K562 (cell line): ENCODE measurements around the gene KCNAB1. TPM values are rescaled to one million over a fixed set of nuclear protein-coding genes. Genes with fewer than 3 reads are reported as not detected.

Experiments
- ATAC-seq: fragments of 200-7000 bp; cut with Tn5 transposase; 3 replicates; pipeline ENCODE4 v1.9.1; 2020; ENCODE audit warnings: moderate library complexity
- BruUV-seq: library from RNA; stranded (reverse); fragments of 400-500 nt; replicated peaks from 2 replicates; lab custom pipeline; 2021; lab: Mats Ljungman, UMichigan
- CTCF ChIA-PET: fragments of 300-600 bp; formaldehyde crosslinking; extraction: SDS; loops from one replicate; lab custom pipeline; 2021; ENCODE audit warnings: low intra/inter-chr PET ratio; lab: Yijun Ruan, JAX
- POLR2A ChIA-PET: fragments of 300-600, 350-650 bp; sonication (Branson Sonifier 250); formaldehyde crosslinking; extraction: SDS; loops from one replicate; lab custom pipeline; 2021; ENCODE audit warnings: antibody characterized with exemption, inconsistent platforms; lab: Yijun Ruan, JAX
- DNase-seq, 4 experiments: peaks; one replicate each; pipeline versions ENCODE4 v3.0.0 to v3.0.0-alpha.2; 2011 to 2018; ENCODE audit warnings: low spot score in 3 of 4, mixed read lengths in 3 of 4; ENCODE audit errors: extremely low read depth in 1 of 4
- FAIRE-seq: peaks from 2 replicates; lab custom pipeline; 2011; peaks lifted over from hg19 to GRCh38; lab: Jason Lieb, UNC
- H2AFZ ChIP-seq: 2 replicates; pipeline ENCODE4 v1.6.0; 2011; ENCODE audit warnings: low read depth, low read length, control low read depth, inconsistent platforms
- H3K27ac ChIP-seq: fragments of 200-600 bp; 3 replicates; pipeline ENCODE4 v1.8.0; 2011; ENCODE audit warnings: low read depth, mild to moderate bottlenecking, control low read depth, inconsistent platforms, low read length, moderate library complexity, mixed read lengths; ENCODE audit errors: extremely low read depth
- H3K27me3 ChIP-seq, 2 experiments: fragments of 300-600 bp in 1 of 2; 2 replicates in 1 of 2; 3 replicates in 1 of 2; pipeline versions ENCODE4 v1.6.0 to v1.8.0; 2011; ENCODE audit warnings: inconsistent platforms in 2 of 2, low read length in 2 of 2, mild to moderate bottlenecking in 1 of 2, mixed read lengths in 1 of 2, moderate library complexity in 1 of 2; ENCODE audit not compliant: control insufficient read depth in 2 of 2, insufficient read depth in 2 of 2
- H3K36me3 ChIP-seq: fragments of 300-600 bp; 3 replicates; pipeline ENCODE4 v1.8.0; 2011; ENCODE audit warnings: mild to moderate bottlenecking, low read length, inconsistent platforms; ENCODE audit not compliant: control insufficient read depth, insufficient read depth
- H3K4me1 ChIP-seq, 2 experiments: fragments of 200-600 bp in 1 of 2; replicated peaks in 1 of 2; 2 replicates in 1 of 2; 3 replicates in 1 of 2; pipeline versions ENCODE4 v1.5.1 to v1.8.0; 2011; ENCODE audit warnings: inconsistent platforms in 2 of 2, low read length in 2 of 2, mild to moderate bottlenecking in 1 of 2, mixed read lengths in 1 of 2, moderate library complexity in 1 of 2; ENCODE audit not compliant: control insufficient read depth in 2 of 2, insufficient read depth in 2 of 2
- H3K4me2 ChIP-seq: 2 replicates; pipeline ENCODE4 v1.6.1; 2011; ENCODE audit warnings: low read length, control low read depth, inconsistent platforms, mixed read lengths; ENCODE audit not compliant: insufficient read depth
- H3K4me3 ChIP-seq: fragments of 200-600 bp; sonication (generic), shearing (Covaris generic); 2 replicates; pipeline ENCODE4 v1.5.1; 2016; ENCODE audit warnings: control low read depth, inconsistent platforms
- H3K79me2 ChIP-seq: fragments of 200-600 bp; 3 replicates; pipeline ENCODE4 v1.8.0; 2011; ENCODE audit warnings: low read length, inconsistent platforms; ENCODE audit not compliant: control insufficient read depth, insufficient read depth
- H3K9ac ChIP-seq, 2 experiments: 2 replicates each; pipeline versions ENCODE4 v1.6.0 to v1.6.1; 2011; ENCODE audit warnings: low read depth in 2 of 2, low read length in 2 of 2, control low read depth in 1 of 2, inconsistent platforms in 1 of 2, mild to moderate bottlenecking in 1 of 2, mixed read lengths in 1 of 2; ENCODE audit not compliant: insufficient read depth in 1 of 2
- H3K9me1 ChIP-seq: one replicate; pipeline ENCODE4 v1.6.0; 2011; ENCODE audit warnings: inconsistent platforms, mild to moderate bottlenecking, low read length, moderate library complexity; ENCODE audit not compliant: control insufficient read depth, insufficient read depth
- H3K9me3 ChIP-seq: replicated peaks from 2 replicates; pipeline ENCODE4 v1.5.1; 2011; ENCODE audit warnings: low read depth, low read length, inconsistent platforms; ENCODE audit not compliant: control insufficient read depth, insufficient read depth
- H4K20me1 ChIP-seq: replicated peaks from 2 replicates; pipeline ENCODE4 v1.6.1; 2011; ENCODE audit warnings: low read length, inconsistent platforms, mixed read lengths; ENCODE audit not compliant: control insufficient read depth, insufficient read depth
- CTCF ChIP-seq, 3 experiments: IDR thresholded peaks in 2 of 3; conservative IDR thresholded peaks in 1 of 3; 2 replicates each; pipeline ENCODE4 v1.5.1; 2011 to 2012; ENCODE audit warnings: low read length in 3 of 3, mild to moderate bottlenecking in 3 of 3, control low read depth in 2 of 3, improper control_type of control experiment in 1 of 3, inconsistent platforms in 1 of 3, low read depth in 1 of 3, mixed read lengths in 1 of 3, moderate library complexity in 1 of 3; ENCODE audit not compliant: insufficient read depth in 2 of 3
- HEY1 ChIP-seq: fragments of 250-450 bp; sonication (Bioruptor Pico); IDR thresholded peaks from 2 replicates; pipeline ENCODE4 v1.5.0; 2020; ENCODE audit warnings: mild to moderate bottlenecking, moderate library complexity, borderline replicate concordance
- JUN ChIP-seq, 2 experiments: sonication (generic) in 1 of 2; formaldehyde crosslinking in 1 of 2; IDR thresholded peaks; 2 replicates each; pipeline versions ENCODE4 v1.6.1 to v1.8.0; 2012 to 2022; ENCODE audit warnings: borderline replicate concordance in 2 of 2, mild to moderate bottlenecking in 2 of 2, improper control_type of control experiment in 1 of 2, low read depth in 1 of 2, low read length in 1 of 2, missing genetic modification reagents in 1 of 2
- NFE2L1 ChIP-seq: fragments of 450-650 bp; IDR thresholded peaks from 2 replicates; pipeline ENCODE4 v1.6.1; 2016; ENCODE audit warnings: missing genetic modification characterization, low read depth, mild to moderate bottlenecking, missing compliant biosample characterization, moderate library complexity, borderline replicate concordance
- NRF1 ChIP-seq, 2 experiments: fragments of 450-650 bp; IDR thresholded peaks in 1 of 2; conservative IDR thresholded peaks in 1 of 2; 2 replicates each; pipeline ENCODE4 v1.6.1; 2014; ENCODE audit warnings: mild to moderate bottlenecking in 2 of 2
- WGBS: fragments of 100-300 bp; shearing (Covaris generic); methylation state at CpG from one replicate; pipeline ENCODE4 v1.1.6; 2016; ENCODE audit warnings: low coverage, mixed read lengths; ENCODE audit not compliant: insufficient coverage; ENCODE audit errors: missing lambda C conversion rate; 5-methylcytosine and 5-hydroxymethylcytosine counted together
- in situ Hi-C: fragments of 300-500 bp; cut with MboI; formaldehyde crosslinking; loops from 4 replicates; pipeline ENCODE4 v1.15.0; 2018; ENCODE audit warnings: inconsistent platforms, mixed read lengths
- intact Hi-C: fragments of 100-400 bp; cut with micrococcal nuclease; formaldehyde crosslinking; loops from 2 replicates; pipeline ENCODE4 v1.14.2; 2022
- polyA plus RNA-seq, 8 experiments: library from polyadenylated mRNA; depleted of rRNA in 4 of 8; stranded (reverse) in 5 of 8; unstranded in 3 of 8; fragments of >200 nt; fragmentation: Nextera tagmentation in 2 of 8; fragmentation: Illumina TruSeq in 1 of 8; extraction: Ambion mirVana in 2 of 8; extraction: Trizol in 1 of 8; gene quantifications; 2 replicates each; pipeline versions ENCODE4 v1.2.1 to v1.2.3, GENCODE V29; 2011 to 2014; ENCODE audit warnings: inconsistent platforms in 1 of 8, missing spikeins in 1 of 8
- total RNA-seq, 7 experiments: library from RNA; depleted of rRNA in 6 of 7; stranded (reverse); fragments of >200 nt in 6 of 7; fragmentation: Illumina TruSeq in 2 of 7; extraction: Trizol in 2 of 7; gene quantifications; 2 replicates each; pipeline versions ENCODE4 v1.2.1 to v1.2.3, GENCODE V29; 2011 to 2021; ENCODE audit warnings: low replicate concordance in 1 of 7

KCNAB1 gene
- total and polyA plus RNA-seq, 9 of the 15 experiments (the other 6 are each of a cell fraction or from before 2014, with no cell fraction given) = 0.14 to 1.2 (median 0.51) TPM

GRCh38 chr3:156140001-156140595, 19.7 kb downstream of the KCNAB1 start:
- Histone ChIP-seq H3K4me3 (no peak overlapping the region), H3K9me1 (no peaks in the 10 kb centered on the region), H3K27ac (no peak overlapping the region), H3K9me3 (no peaks in the 10 kb centered on the region), H3K36me3 (no peaks in the 10 kb centered on the region), H3K79me2 (no peaks in the 10 kb centered on the region), H3K9ac (no peak overlapping the region)
- POLR2A ChIA-PET = interaction anchor here (0.6 to 0.7 kb wide), 2 partner anchors 10 to 23 kb away, joined by 3 to 5 read pairs; no protein-coding TSS in a partner anchor
- FAIRE-seq = no peak
- TF ChIP-seq HEY1 (CRISPR knock-in tag) (no peak), NFE2L1 (tag) (no peak), NRF1 (conservative IDR thresholded peaks at IDR 0.05 in 1 of 2, IDR thresholded peaks at IDR 0.05 in 1 of 2) (no peak)
- TF ChIP-seq, all 486 proteins: peak for 0
- 0% methylated on average over 3 of the region's 3 CpGs for WGBS
- ATAC-seq (no peak), DNase-seq (no peak)
- Histone ChIP-seq H3K27me3 (peaks cover 3 to 14% of the 10 kb centered on the region in 2 experiments; a peak in 2 of 5 replicates), H4K20me1 (no peaks in the 10 kb centered on the region), H3K4me1 (no peaks in the 10 kb centered on the region), H2AFZ (no peak overlapping the region), H3K4me2 (no peak overlapping the region)
- intact Hi-C loops (no loop called here), in situ Hi-C loops (loop anchor here (25.0 kb wide), 1 partner anchor 547 kb away; no protein-coding TSS in a partner anchor)
- CTCF ChIA-PET = no interaction called here
- BruUV-seq = no TSS peak

- FAIRE-seq = no peak
- POLR2A ChIA-PET = interaction anchor here (0.7 kb wide), 1 partner anchor 40 kb away, joined by 3 read pairs; no protein-coding TSS in a partner anchor
- DNase-seq = no peak
- no peaks in the 10 kb centered on the region for H3K36me3 ChIP-seq
- ATAC-seq = no peak
- H4K20me1 ChIP-seq = no peaks in the 10 kb centered on the region
- no TSS peak for BruUV-seq
- H3K79me2 ChIP-seq = no peaks in the 10 kb centered on the region
- H2AFZ ChIP-seq = no peak overlapping the region
- in situ Hi-C loops = loop anchor here (25.0 kb wide), 1 partner anchor 545 kb away; no protein-coding TSS in a partner anchor
- H3K9me3 ChIP-seq = no peaks in the 10 kb centered on the region
- TF ChIP-seq JUN (IDR thresholded peaks at IDR 0.05; ENCODE audit: borderline replicate concordance, low read depth, low read length) (no peak), JUN (CRISPR knock-in tag; IDR thresholded peaks at IDR 0.05; ENCODE audit: borderline replicate concordance) (no peak), CTCF (IDR thresholded peaks at IDR 0.05 in 2 of 3, conservative IDR thresholded peaks at IDR 0.05 in 1 of 3; ENCODE audit: insufficient read depth in 2 of 3, low read depth in 1 of 3, low read length in 3 of 3) (no peak)
- TF ChIP-seq, all 486 proteins: peak for 0
- Histone ChIP-seq H3K4me3 (no peak overlapping the region), H3K9ac (no peak overlapping the region), H3K4me1 (no peaks in the 10 kb centered on the region), H3K27me3 (peaks cover 3 to 14% of the 10 kb centered on the region in 2 experiments; a peak in 3 of 5 replicates), H3K4me2 (no peak overlapping the region), H3K9me1 (no peaks in the 10 kb centered on the region), H3K27ac (no peak overlapping the region)
- intact Hi-C loops = no loop called here
- 0% methylated on average over 2 of the region's 2 CpGs for WGBS
- CTCF ChIA-PET = interaction anchor here (0.8 kb wide), 1 partner anchor 531 kb away, joined by 5 read pairs; no protein-coding TSS in a partner anchor
Measured at GRCh38 chr3:156142702-156143101, 22.3 kb downstream of the KCNAB1 start.
